ENCODE measurements around the gene FOXC1. TPM values are rescaled to one million over a fixed set of nuclear protein-coding genes. Genes with fewer than 3 reads are reported as not detected.

The FOXC1 gene
- total and polyA plus RNA-seq, 2 donors (not counting 1 experiment from before 2014, with no cell fraction given): 0.04 to 0.52 TPM

DNA sequence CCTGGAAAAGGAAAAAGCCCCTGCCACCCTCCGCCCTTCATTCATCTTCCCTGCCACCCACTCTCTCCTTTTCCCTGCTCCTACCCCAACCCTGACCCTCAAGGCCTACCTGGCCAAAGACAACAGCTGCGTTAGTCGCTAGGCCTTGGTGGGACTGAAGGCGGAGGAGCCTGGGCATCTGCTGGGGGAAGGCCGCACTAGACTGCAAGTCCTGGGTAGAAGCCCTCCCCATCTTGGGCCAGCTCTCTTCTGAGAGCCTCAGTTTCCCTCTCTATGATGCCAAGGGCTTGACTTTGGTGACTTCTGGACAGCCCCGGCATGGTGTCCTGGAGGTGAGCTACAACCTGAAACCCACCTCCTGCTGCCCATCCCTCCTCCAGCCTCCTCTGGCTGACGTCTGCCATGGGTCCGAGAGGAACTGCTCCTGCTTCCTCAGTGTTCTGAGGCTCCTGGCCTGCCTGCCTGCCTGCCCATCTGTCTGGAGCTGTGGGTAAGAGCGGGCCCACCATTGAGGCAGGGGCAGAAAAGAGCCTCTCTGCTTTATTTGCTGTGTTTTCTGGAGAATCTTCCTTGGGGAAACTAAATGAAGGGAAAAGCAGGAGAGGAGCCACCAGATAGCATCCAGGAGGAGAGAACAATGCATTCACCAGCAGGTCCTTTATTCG, 7.5 kb upstream of the FOXC1 start:
- no peaks in the 10 kb centered on the region for H3K9me3 Mint-ChIP-seq (ENCODE audit: insufficient read depth)
- Histone ChIP-seq H3K4me2 (replicated peaks; ENCODE audit: low read depth, low read length, poor library complexity, severe bottlenecking) (no peak overlapping the region), H3K36me3 (replicated peaks in 1 of 2; ENCODE audit: control extremely low read depth in 1 of 2, control insufficient read depth in 1 of 2, extremely low read depth in 1 of 2, insufficient read depth in 2 of 2, low read length in 1 of 2) (no peaks in the 10 kb centered on the region), H2AFZ (ENCODE audit: insufficient read depth, low read depth, low read length, poor library complexity, severe bottlenecking) (no peak overlapping the region), H3K9me3 (ENCODE audit: control extremely low read depth in 1 of 3, control insufficient read depth in 2 of 3, insufficient read depth in 1 of 3, low read length in 2 of 3) (peaks cover 0 to 18% (median 3%) of the 10 kb centered on the region in 3 donors), H3K4me1 (ENCODE audit: control insufficient read depth in 2 of 2, insufficient read depth in 2 of 2, low read length in 2 of 2) (peaks cover 29 to 33% of the 10 kb centered on the region in 2 donors), H3K9ac (ENCODE audit: low read length) (no peak overlapping the region), H3K27me3 (replicated peaks in 1 of 4; ENCODE audit: control extremely low read depth in 1 of 4, control insufficient read depth in 3 of 4, insufficient read depth in 4 of 4, low read length in 3 of 4) (peaks cover 0 to 71% (median 54%) of the 10 kb centered on the region in 4 experiments), H3K4me3 (ENCODE audit: control extremely low read depth in 1 of 5, extremely low read depth in 1 of 5, insufficient read depth in 1 of 5, low read depth in 2 of 5, low read length in 4 of 5) (no peak overlapping the region), H3K27ac (ENCODE audit: low read length in 2 of 2) (no peak overlapping the region), H3K79me2 (ENCODE audit: control insufficient read depth, insufficient read depth, low read length) (no peaks in the 10 kb centered on the region), H4K20me1 (ENCODE audit: control insufficient read depth, insufficient read depth, low read length, poor library complexity, severe bottlenecking) (no peaks in the 10 kb centered on the region)
- peaks cover 15% of the 10 kb centered on the region for H3K4me1 Mint-ChIP-seq
- TF ChIP-seq, protein P1, sequence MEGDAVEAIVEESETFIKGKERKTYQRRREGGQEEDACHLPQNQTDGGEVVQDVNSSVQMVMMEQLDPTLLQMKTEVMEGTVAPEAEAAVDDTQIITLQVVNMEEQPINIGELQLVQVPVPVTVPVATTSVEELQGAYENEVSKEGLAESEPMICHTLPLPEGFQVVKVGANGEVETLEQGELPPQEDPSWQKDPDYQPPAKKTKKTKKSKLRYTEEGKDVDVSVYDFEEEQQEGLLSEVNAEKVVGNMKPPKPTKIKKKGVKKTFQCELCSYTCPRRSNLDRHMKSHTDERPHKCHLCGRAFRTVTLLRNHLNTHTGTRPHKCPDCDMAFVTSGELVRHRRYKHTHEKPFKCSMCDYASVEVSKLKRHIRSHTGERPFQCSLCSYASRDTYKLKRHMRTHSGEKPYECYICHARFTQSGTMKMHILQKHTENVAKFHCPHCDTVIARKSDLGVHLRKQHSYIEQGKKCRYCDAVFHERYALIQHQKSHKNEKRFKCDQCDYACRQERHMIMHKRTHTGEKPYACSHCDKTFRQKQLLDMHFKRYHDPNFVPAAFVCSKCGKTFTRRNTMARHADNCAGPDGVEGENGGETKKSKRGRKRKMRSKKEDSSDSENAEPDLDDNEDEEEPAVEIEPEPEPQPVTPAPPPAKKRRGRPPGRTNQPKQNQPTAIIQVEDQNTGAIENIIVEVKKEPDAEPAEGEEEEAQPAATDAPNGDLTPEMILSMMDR (IDR thresholded peaks at IDR 0.05): no peak
- no peak for TF ChIP-seq EZH2 (IDR thresholded peaks at IDR 0.05; ENCODE audit: borderline replicate concordance, insufficient read depth, low read depth, low read length, poor library complexity, severe bottlenecking)
- intact Hi-C loops (cut with micrococcal nuclease): no loop called here
- no peak for ATAC-seq (ENCODE audit: low read depth)
- ChIA-PET POLR2A (no interaction called here), CTCF (interaction anchor here (0.9 to 10.4 kb wide), 11 partner anchors 502 to 1148 kb away, joined by 3 to 143 read pairs (median 4); no protein-coding TSS in a partner anchor)
- 95% methylated on average over 9 of the region's 10 CpGs for WGBS (ENCODE audit: insufficient coverage)
- no peak overlapping the region for H3K4me3 Mint-ChIP-seq
- H3K27ac Mint-ChIP-seq: no peak overlapping the region
- H3K27me3 Mint-ChIP-seq: peaks cover 73% of the 10 kb centered on the region
- peak; percentile 7 for DNase-seq

DNA sequence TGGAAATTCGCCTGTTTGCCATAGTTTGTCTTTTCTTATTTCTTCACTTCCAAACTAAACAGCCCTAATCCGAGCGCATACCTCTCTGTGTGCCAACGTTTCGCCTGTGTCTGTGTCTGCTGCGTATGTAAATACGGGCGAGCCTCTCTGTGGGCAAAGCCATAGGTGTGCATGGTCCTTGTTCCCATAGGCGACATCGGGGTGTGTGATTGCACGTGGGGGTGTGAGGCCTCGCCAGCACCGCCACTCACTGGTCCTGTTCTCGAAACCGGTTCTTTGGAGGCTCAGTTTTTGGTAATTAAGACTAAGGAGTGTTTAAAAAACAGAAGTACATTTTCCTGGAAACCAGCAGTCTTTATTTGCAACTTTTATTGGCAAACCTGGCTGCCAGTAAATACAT, 6.0 kb upstream of the FOXC1 start:
- Mint-ChIP-seq H3K27ac (no peak overlapping the region), H3K4me3 (peak overlapping the region; percentile 29), H3K9me3 (ENCODE audit: insufficient read depth) (no peaks in the 10 kb centered on the region), H3K4me1 (peaks cover 31% of the 10 kb centered on the region), H3K27me3 (peaks cover 75% of the 10 kb centered on the region)
- ChIA-PET POLR2A (no interaction called here), CTCF (interaction anchor here (0.9 to 10.4 kb wide), 5 partner anchors 14 to 1030 kb away, joined by 3 to 143 read pairs (median 5); no protein-coding TSS in a partner anchor)
- H3K9ac ChIP-seq (ENCODE audit: low read length): no peak overlapping the region
- peaks cover 0 to 83% (median 63%) of the 10 kb centered on the region in 4 experiments for H3K27me3 ChIP-seq (replicated peaks in 1 of 4; ENCODE audit: control extremely low read depth in 1 of 4, control insufficient read depth in 3 of 4, insufficient read depth in 4 of 4, low read length in 3 of 4)
- DNase-seq (no peak), ATAC-seq (ENCODE audit: low read depth) (no peak)
- H3K9me3 ChIP-seq (ENCODE audit: control extremely low read depth in 1 of 3, control insufficient read depth in 2 of 3, insufficient read depth in 1 of 3, low read length in 2 of 3): peaks cover 0 to 31% (median 6%) of the 10 kb centered on the region in 3 donors
- H2AFZ ChIP-seq (ENCODE audit: insufficient read depth, low read depth, low read length, poor library complexity, severe bottlenecking): no peak overlapping the region
- H4K20me1 ChIP-seq (ENCODE audit: control insufficient read depth, insufficient read depth, low read length, poor library complexity, severe bottlenecking): no peaks in the 10 kb centered on the region
- 74% methylated on average over 11 of the region's 15 CpGs for WGBS (ENCODE audit: insufficient coverage)
- H3K36me3 ChIP-seq (replicated peaks in 1 of 2; ENCODE audit: control extremely low read depth in 1 of 2, control insufficient read depth in 1 of 2, extremely low read depth in 1 of 2, insufficient read depth in 2 of 2, low read length in 1 of 2): no peaks in the 10 kb centered on the region
- intact Hi-C loops (cut with micrococcal nuclease): loop anchor here (1.0 to 2.0 kb wide), 4 partner anchors 501 to 1092 kb away; no protein-coding TSS in a partner anchor
- no peak overlapping the region for H3K4me2 ChIP-seq (replicated peaks; ENCODE audit: low read depth, low read length, poor library complexity, severe bottlenecking)
- H3K4me1 ChIP-seq (ENCODE audit: control insufficient read depth in 2 of 2, insufficient read depth in 2 of 2, low read length in 2 of 2): peaks cover 45 to 48% of the 10 kb centered on the region in 2 donors
- H3K79me2 ChIP-seq (ENCODE audit: control insufficient read depth, insufficient read depth, low read length): no peaks in the 10 kb centered on the region
- H3K27ac ChIP-seq (ENCODE audit: low read length in 2 of 2): no peak overlapping the region
- no peak overlapping the region for H3K4me3 ChIP-seq (ENCODE audit: control extremely low read depth in 1 of 5, extremely low read depth in 1 of 5, insufficient read depth in 1 of 5, low read depth in 2 of 5, low read length in 4 of 5)
- no peak for TF ChIP-seq EZH2 (IDR thresholded peaks at IDR 0.05; ENCODE audit: borderline replicate concordance, insufficient read depth, low read depth, low read length, poor library complexity, severe bottlenecking)
- TF ChIP-seq, protein P1 (IDR thresholded peaks at IDR 0.05): no peak

Measured in B cell (primary cell).